HG03457 (cell line): ENCODE measurements around the gene USP53.
"Not testable (repeated sequence)": the region's sequence is repeated elsewhere in the genome, so short reads cannot be mapped to it uniquely, and the experiment has no call there.

Source experiments
- ATAC-seq: cut with Tn5 transposase; IDR thresholded peaks from one replicate; pipeline ENCODE4 v1.9.1; 2021; ENCODE audit warnings: moderate number of reproducible peaks; ENCODE audit not compliant: unreplicated experiment

The USP53 gene

DNA sequence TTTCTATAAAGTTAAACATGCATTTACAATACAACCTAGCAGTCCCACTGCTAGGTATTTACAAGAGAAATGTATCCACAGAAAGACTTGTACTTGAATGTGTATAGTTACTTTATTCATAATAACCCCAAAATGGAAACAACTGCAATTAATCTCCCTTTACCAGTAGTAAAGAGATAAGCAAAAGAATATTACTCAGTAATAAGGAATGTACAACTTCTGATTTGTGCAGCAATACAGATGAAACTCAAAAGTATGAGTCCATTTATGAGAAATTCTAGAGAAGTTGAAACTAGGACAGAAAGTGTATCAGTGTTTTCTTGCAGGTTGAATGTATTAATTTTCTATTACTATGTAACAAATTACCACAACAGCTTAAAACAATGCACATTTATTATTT, 15.2 kb downstream of the USP53 start:
- no peak for ATAC-seq

DNA sequence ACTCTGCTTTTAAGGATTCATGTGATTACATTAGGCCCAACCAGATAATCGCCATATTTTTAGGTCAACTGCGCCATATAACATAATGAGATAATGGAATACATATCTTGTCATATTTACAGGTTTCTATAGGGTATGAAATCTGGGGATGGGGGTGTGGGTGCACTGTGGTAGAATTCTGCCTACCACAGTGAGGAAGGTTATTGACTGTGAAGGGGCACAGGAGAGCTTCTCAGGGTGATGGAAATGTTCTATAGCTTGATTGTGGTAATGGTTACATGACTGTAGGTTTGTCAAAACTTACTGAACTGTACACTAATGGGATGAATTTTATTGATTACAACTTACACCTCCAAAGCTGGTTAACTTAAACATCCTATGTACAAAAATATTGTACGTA, 15.9 kb downstream of the USP53 start:
- no peak for ATAC-seq

DNA sequence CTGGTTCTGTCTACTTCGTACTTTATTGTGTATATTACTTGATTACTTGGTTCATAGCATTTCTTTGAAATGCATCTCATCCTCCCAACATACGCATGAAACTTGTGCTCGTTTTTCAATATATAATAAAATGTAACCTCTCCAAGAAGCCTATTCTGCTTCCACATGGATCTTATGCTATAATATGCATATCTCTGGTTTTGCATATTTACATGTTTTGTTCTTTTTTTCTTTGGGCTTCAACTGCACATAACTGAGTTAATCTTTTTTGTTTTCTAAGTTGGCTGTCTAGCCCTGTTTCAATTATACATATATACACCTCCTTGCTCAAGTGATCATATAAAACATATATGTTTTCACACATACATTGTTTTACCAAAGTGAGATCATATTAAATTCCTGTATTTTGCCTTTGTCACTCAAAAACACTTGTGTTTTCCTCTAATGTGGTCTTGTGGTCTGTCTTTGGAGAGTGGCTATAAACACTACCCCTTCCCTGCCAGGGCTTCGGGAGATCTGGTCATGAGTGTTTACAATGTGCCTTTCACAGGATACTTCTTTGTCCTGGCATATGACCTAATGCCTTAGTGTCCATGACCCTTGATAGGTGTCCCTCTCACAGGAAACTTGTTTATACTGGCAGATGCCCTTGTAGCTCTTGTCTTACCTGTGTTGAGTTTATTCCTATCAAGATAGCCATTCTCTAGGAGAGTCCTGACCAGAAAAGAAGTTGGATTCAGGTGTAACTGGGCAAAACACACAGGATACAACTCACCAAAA, 17.6 kb downstream of the USP53 start:
- no peak for ATAC-seq

DNA sequence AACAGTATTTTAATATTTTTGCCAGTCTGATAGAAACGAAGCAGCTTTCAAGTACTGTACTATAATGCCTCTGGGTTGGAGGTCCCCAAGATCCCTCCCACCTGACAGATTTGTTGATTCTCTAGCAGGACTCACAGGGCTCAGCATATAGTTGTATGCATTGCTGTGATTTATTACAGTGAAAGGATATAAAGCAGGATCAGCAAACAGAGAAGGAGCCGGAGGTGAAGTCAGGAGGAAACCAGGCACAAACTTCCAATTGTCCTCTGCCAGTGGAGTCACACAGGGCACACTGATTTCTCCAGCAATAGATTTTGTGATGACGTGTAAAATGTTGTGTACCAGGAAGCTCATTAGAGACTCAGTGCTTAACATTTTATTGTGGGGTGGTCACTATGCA, 19.0 kb downstream of the USP53 start:
- no peak for ATAC-seq

DNA sequence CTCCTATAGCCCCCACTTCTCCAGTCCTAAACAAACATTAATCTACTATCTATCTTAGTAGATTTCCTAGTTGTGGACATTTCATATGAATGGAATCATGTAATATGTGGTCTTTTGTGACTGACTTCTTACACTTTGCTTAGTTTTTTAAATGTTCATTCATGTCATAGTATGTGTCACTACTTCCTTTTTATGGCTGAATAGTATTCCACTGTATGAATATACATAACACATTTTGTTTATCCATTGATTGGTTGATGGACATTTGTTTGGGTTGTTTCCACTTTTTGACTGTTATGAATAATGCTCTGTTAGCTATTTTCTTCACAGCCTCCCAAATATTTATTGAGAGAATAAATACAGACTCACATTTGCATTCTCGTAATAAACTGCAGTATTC, 19.8 kb downstream of the USP53 start:
- ATAC-seq: no peak

DNA sequence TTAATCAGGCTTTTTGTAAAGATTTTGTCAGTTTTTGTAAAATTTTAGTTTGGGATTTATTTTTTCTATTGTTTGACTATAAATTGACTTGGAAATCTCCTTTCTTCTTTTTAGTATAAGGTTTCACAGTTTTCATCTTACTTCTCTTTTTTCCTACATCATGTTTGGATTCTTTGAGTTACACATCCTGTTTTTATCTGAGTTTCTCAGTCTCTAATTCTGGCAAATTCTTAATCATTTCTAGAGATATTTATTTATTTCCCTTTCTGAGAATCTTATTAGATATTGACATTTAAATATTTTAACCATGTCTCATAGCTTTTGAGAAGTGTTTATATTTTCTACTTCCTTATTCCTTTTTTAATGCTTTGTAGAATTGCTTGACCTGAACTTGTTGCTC, 20.7 kb downstream of the USP53 start:
- ATAC-seq: no peak

DNA sequence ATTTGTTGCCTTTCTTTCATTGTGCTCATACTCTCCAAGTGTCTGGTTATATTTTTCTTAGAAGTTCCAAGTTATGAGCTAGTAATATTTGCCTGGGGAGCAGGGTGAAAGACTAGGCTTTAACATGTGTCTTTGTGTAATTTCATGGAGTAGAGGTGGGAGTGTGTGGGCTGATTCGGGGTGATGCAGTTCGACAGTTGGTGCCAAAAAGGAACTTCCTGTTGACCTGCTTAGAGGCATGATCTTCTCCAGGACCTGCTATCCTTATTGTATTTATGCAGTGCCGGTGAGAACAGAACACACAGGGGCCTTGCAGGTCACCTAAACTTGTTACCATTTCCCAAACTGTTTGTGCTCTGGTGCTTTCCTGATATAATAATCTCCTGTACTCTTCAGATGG, 21.2 kb downstream of the USP53 start:
- ATAC-seq: no peak

DNA sequence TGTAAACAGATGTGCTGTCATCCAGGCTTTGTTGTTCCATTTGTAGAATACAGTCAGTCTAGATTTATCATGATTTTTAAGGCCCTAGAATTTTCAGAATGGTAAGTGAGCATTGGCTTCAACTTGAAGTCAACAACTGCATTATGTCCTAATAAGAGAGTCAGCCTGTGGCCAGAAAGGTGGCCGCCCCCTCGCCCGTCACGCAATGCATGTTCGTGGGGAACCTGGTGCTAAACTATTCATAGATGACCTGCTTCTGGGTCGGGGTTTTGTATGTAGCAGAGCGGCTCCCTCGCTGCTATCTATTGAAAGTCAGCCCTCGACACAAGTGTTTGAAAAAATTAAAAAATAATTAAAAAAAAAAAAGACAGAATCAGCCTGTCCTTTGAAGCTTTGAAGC, 24.7 kb downstream of the USP53 start:
- no peak for ATAC-seq

DNA sequence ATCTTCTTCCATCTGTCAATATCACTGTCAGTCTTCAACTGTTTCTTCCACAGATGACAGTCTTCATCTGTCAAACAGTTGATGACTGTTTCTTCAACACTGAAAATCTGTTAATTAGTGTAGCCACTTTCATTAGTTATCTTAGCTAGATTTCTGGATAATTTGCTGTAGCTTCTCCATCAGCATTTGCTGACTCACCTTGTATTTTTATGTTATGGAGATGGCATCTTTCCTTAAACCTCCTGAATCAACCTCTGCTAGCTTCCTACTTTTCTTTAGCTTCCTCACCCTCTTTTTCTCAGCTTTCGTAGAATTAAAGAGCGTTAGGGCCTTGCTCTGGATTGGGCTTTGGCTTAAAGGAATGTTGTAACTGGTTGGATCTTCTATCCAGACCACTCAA, 25.1 kb downstream of the USP53 start:
- no peak for ATAC-seq

DNA sequence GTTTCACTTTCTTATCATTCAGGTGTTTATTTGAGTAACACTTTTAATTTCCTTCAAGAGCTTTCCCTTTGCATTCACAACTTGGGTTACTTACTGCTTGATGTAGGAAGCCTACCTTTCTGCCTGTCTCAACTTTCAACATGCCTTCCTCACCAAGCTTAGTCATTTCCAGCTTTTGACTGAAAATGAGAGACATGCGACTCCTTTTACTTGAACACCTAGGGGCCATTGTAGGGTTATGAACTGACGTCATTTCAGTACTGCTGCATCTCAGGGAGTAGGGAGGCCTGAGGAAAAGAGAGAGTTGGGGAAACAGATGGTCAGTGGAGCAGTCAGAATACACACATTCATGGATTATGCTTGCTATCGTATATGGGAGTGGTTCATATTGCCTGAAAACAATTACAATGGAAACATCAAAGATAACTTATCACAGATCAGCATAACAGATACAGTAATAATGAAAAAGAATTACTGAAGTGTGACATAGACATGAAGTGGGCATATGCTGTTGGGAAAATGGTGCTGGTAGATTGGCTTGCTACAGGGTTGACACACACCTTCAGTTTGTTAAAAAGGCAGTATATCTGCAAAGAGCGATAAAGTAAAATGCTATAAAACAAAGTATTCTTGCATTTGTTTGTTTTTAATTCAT, 25.7 kb downstream of the USP53 start:
- ATAC-seq: peak; percentile 98

DNA sequence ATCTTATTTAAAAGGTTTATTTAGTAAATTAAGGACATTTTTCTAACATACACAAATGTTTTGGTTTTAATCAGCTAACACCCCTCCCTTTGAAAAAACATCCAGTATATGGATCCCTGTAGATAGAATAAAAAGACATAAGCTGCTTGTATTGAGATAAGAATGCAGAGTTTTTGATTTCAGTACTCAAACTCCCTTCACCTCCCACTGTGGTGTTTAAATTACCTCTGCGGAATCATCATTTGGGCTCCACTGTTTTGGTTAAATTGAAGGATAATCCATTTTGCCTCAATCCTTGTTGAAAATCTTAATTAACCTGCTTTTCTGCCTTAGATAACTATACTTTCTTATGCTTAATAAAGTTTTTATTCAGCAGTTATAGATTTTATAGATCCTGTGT, 27.6 kb downstream of the USP53 start:
- ATAC-seq: no peak

DNA sequence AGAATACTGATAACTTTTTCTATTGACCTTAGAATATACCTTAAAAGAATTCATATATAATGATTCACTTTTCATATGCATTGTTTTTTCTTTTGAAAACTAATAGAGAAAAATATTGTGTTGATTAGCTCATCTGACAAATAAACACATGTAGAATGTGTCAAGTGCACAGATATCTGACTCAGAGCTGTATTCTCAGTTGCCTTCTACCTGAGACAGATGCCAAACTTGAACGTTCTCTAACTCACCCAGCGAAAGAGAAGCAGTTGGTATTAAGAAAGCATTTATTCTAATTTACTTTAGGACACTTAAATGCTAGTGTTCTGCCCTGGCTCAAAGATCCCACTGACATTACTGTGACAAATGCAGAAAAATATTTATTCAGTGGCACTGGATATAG, 28.1 kb downstream of the USP53 start:
- ATAC-seq: no peak

DNA sequence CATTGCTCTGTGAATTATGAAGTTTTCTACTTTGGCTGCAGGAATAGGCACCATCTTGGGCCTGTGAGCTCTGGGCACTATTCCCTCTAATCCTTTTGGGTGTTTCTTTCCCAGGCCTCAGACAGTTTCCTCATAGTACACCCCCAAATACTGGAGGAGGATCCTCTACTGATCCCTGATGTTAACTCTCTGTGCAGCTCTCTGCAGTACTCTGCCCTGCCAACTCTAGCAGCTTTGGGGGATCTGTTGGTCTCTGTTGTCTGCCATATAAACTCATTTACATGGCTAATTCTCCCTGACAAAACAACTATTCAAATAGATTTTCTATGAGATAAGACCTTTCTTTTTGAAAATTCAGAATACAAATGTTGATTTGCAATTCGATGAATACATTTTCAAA, 29.9 kb downstream of the USP53 start:
- ATAC-seq: no peak

DNA sequence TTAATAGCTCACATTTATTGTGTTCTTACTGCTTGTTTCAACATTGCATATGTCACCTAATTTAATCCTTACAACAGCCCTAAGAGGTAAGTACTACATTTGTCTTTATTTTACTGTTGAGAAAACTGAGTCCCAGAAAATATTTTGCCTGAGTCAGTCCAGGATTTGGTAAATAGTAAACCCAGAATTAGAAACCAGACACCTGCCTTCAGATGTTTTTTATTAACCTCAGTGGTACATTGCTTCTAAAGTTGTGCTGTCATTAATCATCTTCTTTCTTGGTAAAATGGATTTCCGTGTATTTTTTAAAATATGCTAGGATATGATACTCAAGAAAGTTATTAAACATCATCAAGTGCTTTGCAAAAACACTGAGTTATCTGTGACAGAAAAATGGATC, 31.4 kb downstream of the USP53 start:
- ATAC-seq: no peak

DNA sequence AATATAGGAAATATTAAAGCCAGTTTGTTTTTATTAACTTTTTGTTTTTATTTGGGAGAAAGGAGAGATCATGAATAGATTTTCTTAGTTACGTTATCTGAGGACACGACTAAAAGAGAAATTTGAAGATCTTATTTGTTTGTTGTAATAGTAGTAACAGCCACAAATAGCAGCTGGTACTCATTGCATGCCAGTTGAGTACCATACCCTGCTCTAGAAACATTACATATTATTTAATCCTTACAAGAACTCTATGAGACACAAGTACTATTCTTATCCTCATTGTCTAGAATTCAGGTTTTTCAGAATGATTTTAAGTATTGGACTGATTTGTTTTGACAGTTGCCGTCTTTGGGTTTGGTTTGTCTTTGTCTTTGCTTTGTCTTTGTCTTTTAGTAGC, 31.8 kb downstream of the USP53 start:
- ATAC-seq: no peak

DNA sequence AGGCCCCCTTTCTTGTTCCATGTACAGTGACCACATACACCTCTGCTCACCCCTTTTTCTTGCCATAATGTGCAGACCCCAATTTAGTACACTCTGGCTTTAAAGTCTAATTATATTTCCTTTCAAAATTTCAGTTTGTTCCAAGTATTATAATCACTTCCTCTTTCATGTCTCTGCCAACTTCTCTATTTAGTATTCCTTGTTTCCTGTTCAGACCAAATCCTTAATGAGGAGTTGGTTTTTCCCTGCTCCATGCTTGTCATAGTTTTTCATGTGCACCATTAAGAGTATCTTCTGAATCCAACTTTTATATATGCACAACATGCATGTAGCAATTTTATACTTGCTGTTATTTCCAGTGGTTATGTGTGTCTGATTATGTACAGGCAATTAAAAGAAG, 32.3 kb downstream of the USP53 start:
- no peak for ATAC-seq

DNA sequence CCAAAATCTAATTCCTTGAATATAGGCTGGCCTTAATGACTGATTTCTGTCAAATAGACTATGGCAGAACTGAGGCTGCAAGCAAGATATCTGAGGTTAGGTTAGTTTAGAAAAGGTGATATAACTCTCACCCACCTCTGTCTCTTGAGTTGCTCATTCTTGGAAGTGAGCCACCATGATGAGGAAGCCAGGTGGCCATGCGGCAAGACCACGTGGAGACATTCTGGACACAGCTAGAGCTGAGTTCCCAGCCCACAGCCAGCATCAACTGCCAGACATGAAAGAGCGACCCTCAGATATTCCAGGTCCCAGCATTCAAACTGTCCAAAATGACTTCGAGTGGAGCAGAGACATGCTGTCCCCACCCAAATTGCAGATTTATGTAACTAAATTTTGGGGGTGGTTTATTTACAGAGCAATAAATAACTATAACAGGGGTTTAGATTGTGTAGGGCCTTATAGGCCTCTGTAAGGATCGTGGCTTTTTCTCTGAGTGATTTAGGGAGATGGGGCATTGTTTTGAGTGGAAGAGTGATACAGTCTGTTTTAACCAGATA, 33.7 kb downstream of the USP53 start:
- ATAC-seq: no peak

DNA sequence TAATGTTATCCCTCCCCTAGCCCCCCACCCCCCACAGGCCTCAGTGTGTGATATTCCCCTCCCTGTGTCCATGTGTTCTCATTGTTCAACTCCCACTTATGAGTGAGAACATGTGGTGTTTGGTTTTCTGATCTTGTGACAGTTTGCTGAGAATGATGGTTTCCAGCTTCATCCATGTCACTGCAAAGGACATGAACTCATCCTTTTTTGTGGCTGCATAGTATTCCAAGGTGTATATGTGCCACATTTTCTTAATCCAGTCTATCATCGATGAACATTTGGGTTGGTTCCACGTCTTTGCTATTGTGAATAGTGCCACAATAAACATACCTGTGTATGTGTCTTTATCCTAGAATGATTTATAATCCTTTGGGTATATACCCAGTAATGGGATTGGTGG, 38.5 kb downstream of the USP53 start:
- ATAC-seq: not testable (repeated sequence)

DNA sequence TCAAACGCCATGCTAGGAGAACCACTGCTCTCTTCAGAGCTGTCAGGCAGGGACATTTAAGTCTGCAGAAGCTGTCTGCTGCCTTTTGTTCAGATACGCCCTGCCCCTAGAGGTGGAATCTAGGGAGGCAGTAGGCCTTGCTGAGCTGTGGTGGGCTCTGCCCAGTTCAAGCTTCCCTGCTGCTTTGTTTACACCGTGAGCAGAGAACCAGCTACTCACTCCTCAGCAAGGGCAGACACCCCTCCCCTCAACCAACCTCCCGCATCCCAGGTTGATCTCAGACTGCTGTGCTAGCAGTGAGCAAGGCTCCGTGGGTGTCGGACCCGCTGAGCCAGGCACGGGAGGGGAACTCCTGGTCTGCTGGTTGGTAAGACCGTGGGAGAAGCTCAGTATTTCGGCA, 42.7 kb downstream of the USP53 start:
- ATAC-seq: not testable (repeated sequence)

DNA sequence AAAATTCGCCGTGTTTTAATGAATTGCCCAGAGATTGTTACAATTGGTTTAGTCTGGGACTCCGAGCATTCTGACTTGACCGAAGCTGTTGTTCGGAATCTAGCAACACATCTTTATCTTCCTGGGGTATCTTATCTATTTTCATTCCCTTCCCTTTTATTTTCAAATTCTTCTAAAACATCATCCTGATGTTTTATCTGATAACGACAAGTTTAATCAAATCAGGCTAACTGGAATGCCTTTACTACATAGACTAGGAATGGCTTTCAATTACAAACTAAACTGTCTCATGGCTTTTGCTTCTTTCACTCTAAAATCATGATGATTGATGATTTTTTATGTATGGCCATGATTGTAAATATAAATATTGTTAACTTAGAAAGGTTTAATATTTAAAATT, 48.0 kb downstream of the USP53 start:
- no peak for ATAC-seq

DNA sequence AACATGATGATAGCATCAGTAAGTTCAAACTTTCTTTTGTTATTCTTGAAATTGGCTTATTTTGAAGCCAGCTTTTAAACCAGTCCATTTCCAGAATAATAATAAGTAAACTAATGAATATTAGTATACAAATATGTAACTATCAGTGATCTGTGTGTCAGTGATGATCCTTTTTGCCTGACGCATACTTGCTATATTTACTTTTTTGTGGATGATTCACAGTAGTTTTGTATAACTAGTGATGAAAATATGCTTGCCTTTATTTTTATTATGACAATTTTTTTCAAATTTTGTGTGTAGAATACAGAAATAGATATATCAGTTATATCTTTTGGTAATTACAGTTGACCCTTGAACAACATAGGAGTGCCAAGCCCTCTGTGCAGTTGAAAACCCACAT, 49.5 kb downstream of the USP53 start:
- no peak for ATAC-seq

DNA sequence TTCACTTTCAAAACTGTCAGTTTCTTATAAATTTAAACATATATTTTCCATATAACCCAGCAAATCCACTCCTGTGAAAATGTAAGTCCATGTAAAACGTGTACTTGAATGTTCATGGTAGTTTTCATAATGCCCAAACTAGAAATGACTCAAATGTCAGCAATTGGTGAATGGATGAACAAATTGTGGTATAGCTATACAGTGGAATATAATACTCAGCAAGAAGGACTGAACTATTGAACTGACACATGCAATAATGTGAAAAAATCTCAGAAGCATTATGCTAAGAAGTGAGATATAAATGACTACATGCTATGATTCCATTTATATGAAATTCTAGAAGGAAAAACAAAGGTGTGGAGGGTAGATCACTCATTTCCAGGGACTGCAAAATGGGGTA, 52.2 kb downstream of the USP53 start:
- no peak for ATAC-seq

DNA sequence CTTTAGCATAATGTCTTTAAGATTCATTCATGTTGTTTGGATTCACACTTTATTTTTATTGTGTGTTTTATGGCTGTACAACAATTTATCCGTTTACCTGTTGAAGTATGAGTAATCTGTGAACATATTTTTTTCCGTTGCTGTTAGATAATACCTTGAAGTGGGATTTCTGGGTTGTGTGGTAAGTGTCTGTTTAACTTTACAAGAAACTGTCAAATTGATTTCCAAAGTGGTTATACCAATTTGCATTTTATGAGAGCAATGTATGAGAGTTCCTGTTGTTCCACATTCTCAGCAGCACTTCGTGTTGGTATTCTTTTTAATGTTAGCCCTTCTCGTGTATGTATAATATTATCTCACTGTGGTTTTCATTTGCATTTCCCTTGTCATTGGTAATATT, 53.6 kb downstream of the USP53 start:
- ATAC-seq: no peak
